Activated naive CD8-positive, alpha-beta T cell treated with anti-CD3 and anti-CD28 coated beads for 36 hours (primary cell): ENCODE data around the gene ESRRA. TPM values are rescaled to one million over a fixed set of nuclear protein-coding genes. Genes with fewer than 3 reads are reported as not detected.

ENCODE experiments used
- DNase-seq: peaks from one replicate; pipeline ENCODE4 v3.0.0; 2021
- H3K27ac Mint-ChIP-seq: one replicate; pipeline ENCODE4 v1.8.0; 2022; ENCODE audit warnings: mild to moderate bottlenecking, moderate library complexity, mixed read lengths
- H3K27me3 Mint-ChIP-seq: one replicate; pipeline ENCODE4 v1.8.0; 2022; ENCODE audit warnings: mild to moderate bottlenecking, mixed read lengths
- H3K36me3 Mint-ChIP-seq: one replicate; pipeline ENCODE4 v1.8.0; 2021; ENCODE audit warnings: mild to moderate bottlenecking, mixed read lengths
- H3K4me1 Mint-ChIP-seq: one replicate; pipeline ENCODE4 v1.8.0; 2021; ENCODE audit warnings: mixed read lengths
- H3K4me3 Mint-ChIP-seq: one replicate; pipeline ENCODE4 v1.8.0; 2022; ENCODE audit warnings: mild to moderate bottlenecking, moderate library complexity, mixed read lengths
- H3K9me3 Mint-ChIP-seq: one replicate; pipeline ENCODE4 v1.8.0; 2022; ENCODE audit warnings: mixed read lengths
- total RNA-seq, 2 experiments: library from RNA; stranded (reverse); gene quantifications; one replicate each; pipeline ENCODE4 v1.2.3, GENCODE V29; 2021

Gene ESRRA
- total RNA-seq, 2 experiments from 2014 or later: 46.5 to 46.9 TPM

GRCh38 chr11:64267207-64267945 is 37.9 kb upstream of the ESRRA start:
- no peak overlapping the region for H3K27ac Mint-ChIP-seq
- no peaks in the 10 kb centered on the region for H3K27me3 Mint-ChIP-seq
- H3K9me3 Mint-ChIP-seq: no peaks in the 10 kb centered on the region
- H3K4me1 Mint-ChIP-seq: peaks cover 14% of the 10 kb centered on the region
- H3K36me3 Mint-ChIP-seq: peaks cover 14% of the 10 kb centered on the region
- no peak for DNase-seq
- H3K4me3 Mint-ChIP-seq: peak overlapping the region; percentile 95

GRCh38 chr11:64268025-64268892 is 37.1 kb upstream of the ESRRA start:
- no peak for DNase-seq
- Mint-ChIP-seq H3K27ac (peak overlapping the region; percentile 91), H3K9me3 (no peaks in the 10 kb centered on the region), H3K4me1 (peaks cover 15% of the 10 kb centered on the region), H3K4me3 (peak overlapping the region; percentile 95), H3K36me3 (peaks cover 14% of the 10 kb centered on the region), H3K27me3 (no peaks in the 10 kb centered on the region)

- Mint-ChIP-seq H3K27me3 (no peaks in the 10 kb centered on the region), H3K36me3 (peaks cover 14% of the 10 kb centered on the region), H3K4me3 (peak overlapping the region; percentile 95), H3K27ac (peak overlapping the region; percentile 91), H3K9me3 (no peaks in the 10 kb centered on the region), H3K4me1 (peaks cover 15% of the 10 kb centered on the region)
- peak; percentile 73 for DNase-seq
Observed at GRCh38 chr11:64268893-64269539, 36.3 kb upstream of the ESRRA start.

- Mint-ChIP-seq H3K9me3 (no peaks in the 10 kb centered on the region), H3K4me3 (peak overlapping the region; percentile 95), H3K27me3 (no peaks in the 10 kb centered on the region), H3K36me3 (peaks cover 14% of the 10 kb centered on the region), H3K27ac (peak overlapping the region; percentile 91), H3K4me1 (peaks cover 15% of the 10 kb centered on the region)
- peak; percentile 98 for DNase-seq
Observed at GRCh38 chr11:64269540-64270220, 35.6 kb upstream of the ESRRA start.

- no peak for DNase-seq
- H3K36me3 Mint-ChIP-seq: peaks cover 7% of the 10 kb centered on the region
- no peaks in the 10 kb centered on the region for H3K27me3 Mint-ChIP-seq
- peak overlapping the region; percentile 62 for H3K27ac Mint-ChIP-seq
- no peak overlapping the region for H3K4me3 Mint-ChIP-seq
- peaks cover 6% of the 10 kb centered on the region for H3K4me1 Mint-ChIP-seq
- no peaks in the 10 kb centered on the region for H3K9me3 Mint-ChIP-seq
Observed at GRCh38 chr11:64275031-64275800, 30.1 kb upstream of the ESRRA start.

GRCh38 chr11:64275841-64276240 is 29.5 kb upstream of the ESRRA start:
- Mint-ChIP-seq H3K9me3 (no peaks in the 10 kb centered on the region), H3K36me3 (peaks cover 5% of the 10 kb centered on the region), H3K4me3 (no peak overlapping the region), H3K27ac (no peak overlapping the region), H3K27me3 (no peaks in the 10 kb centered on the region), H3K4me1 (peaks cover 6% of the 10 kb centered on the region)
- DNase-seq: no peak

GRCh38 chr11:64276653-64277431 is 28.5 kb upstream of the ESRRA start:
- no peak for DNase-seq
- H3K9me3 Mint-ChIP-seq: no peaks in the 10 kb centered on the region
- H3K36me3 Mint-ChIP-seq: peaks cover 5% of the 10 kb centered on the region
- no peaks in the 10 kb centered on the region for H3K27me3 Mint-ChIP-seq
- peaks cover 8% of the 10 kb centered on the region for H3K4me1 Mint-ChIP-seq
- no peak overlapping the region for H3K4me3 Mint-ChIP-seq
- no peak overlapping the region for H3K27ac Mint-ChIP-seq

GRCh38 chr11:64278576-64279190 is 26.6 kb upstream of the ESRRA start:
- Mint-ChIP-seq H3K4me1 (peaks cover 2% of the 10 kb centered on the region), H3K27me3 (no peaks in the 10 kb centered on the region), H3K4me3 (no peak overlapping the region), H3K36me3 (peaks cover 3% of the 10 kb centered on the region), H3K9me3 (no peaks in the 10 kb centered on the region), H3K27ac (no peak overlapping the region)
- no peak for DNase-seq

GRCh38 chr11:64281957-64282770 is 23.2 kb upstream of the ESRRA start:
- Mint-ChIP-seq H3K27me3 (no peaks in the 10 kb centered on the region), H3K9me3 (no peaks in the 10 kb centered on the region), H3K27ac (no peak overlapping the region), H3K4me3 (no peak overlapping the region), H3K36me3 (peaks cover 3% of the 10 kb centered on the region), H3K4me1 (peaks cover 14% of the 10 kb centered on the region)
- no peak for DNase-seq

- Mint-ChIP-seq H3K27ac (no peak overlapping the region), H3K36me3 (peaks cover 3% of the 10 kb centered on the region)
- DNase-seq: no peak
Observed at GRCh38 chr11:64283092-64283491, 22.2 kb upstream of the ESRRA start.

GRCh38 chr11:64284048-64284961 is 21.0 kb upstream of the ESRRA start, which contains the start of gene BAD:
TSS of gene BAD (minus strand) at chr11:64284665. CDS start at chr11:64284368, 297 bp downstream.
- H3K36me3 Mint-ChIP-seq: peaks cover 5% of the 10 kb centered on the region
- no peaks in the 10 kb centered on the region for H3K9me3 Mint-ChIP-seq
- peak within 1 kb of the TSS; percentile 87 for H3K4me3 Mint-ChIP-seq
- peak; percentile 90 for DNase-seq
- H3K4me1 Mint-ChIP-seq: peaks cover 14% of the 10 kb centered on the region
- no peaks in the 10 kb centered on the region for H3K27me3 Mint-ChIP-seq
- H3K27ac Mint-ChIP-seq: peak within 1 kb of the TSS; percentile 90

More at GRCh38 chr11:64283092-64283491, 22.2 kb upstream of the ESRRA start:
- no peaks in the 10 kb centered on the region for H3K27me3 Mint-ChIP-seq
- peak overlapping the region; percentile 32 for H3K4me3 Mint-ChIP-seq
- H3K4me1 Mint-ChIP-seq: peaks cover 14% of the 10 kb centered on the region
- no peaks in the 10 kb centered on the region for H3K9me3 Mint-ChIP-seq
